ENCODE data around the gene MAPK1.
A peak's percentile ranks its signal among the peaks of the same experiment; 100 is the strongest.
"Not testable (repeated sequence)": the region's sequence is repeated elsewhere in the genome, so short reads cannot be mapped to it uniquely, and the experiment has no call there.

The MAPK1 gene

GRCh38 chr22:21845558-21846453 is 21.6 kb downstream of the MAPK1 start:
- no peak for FAIRE-seq

- no peak for FAIRE-seq
These were observed 24.5 kb downstream of the MAPK1 start for GRCh38 chr22:21842946-21843345.

GRCh38 chr22:21841422-21841821 is 26.0 kb downstream of the MAPK1 start:
- no peak for FAIRE-seq

GRCh38 chr22:21840236-21840823 is 27.1 kb downstream of the MAPK1 start:
- no peak for FAIRE-seq

- no peak for FAIRE-seq
These were observed 27.7 kb downstream of the MAPK1 start for GRCh38 chr22:21839765-21840140.

- not testable (repeated sequence) for FAIRE-seq
These were observed 28.2 kb downstream of the MAPK1 start for GRCh38 chr22:21839104-21839764.

- peak; percentile 17 for FAIRE-seq
These were observed 30.0 kb downstream of the MAPK1 start for GRCh38 chr22:21837248-21837979.

GRCh38 chr22:21836486-21836885 is 31.0 kb downstream of the MAPK1 start:
- not testable (repeated sequence) for FAIRE-seq

GRCh38 chr22:21835378-21835777 is 32.1 kb downstream of the MAPK1 start:
- FAIRE-seq = no peak

- FAIRE-seq = no peak
These were observed 32.6 kb downstream of the MAPK1 start for GRCh38 chr22:21834869-21835268.

- no peak for FAIRE-seq
These were observed 34.9 kb downstream of the MAPK1 start for GRCh38 chr22:21832291-21833290.

GRCh38 chr22:21829523-21829922 is 37.9 kb downstream of the MAPK1 start:
- no peak for FAIRE-seq

- FAIRE-seq = no peak
These were observed 39.2 kb downstream of the MAPK1 start for GRCh38 chr22:21828268-21828638.

GRCh38 chr22:21827628-21828267 is 39.7 kb downstream of the MAPK1 start:
- no peak for FAIRE-seq

- no peak for FAIRE-seq
These were observed 41.2 kb downstream of the MAPK1 start for GRCh38 chr22:21826204-21826603.

GRCh38 chr22:21824962-21825361 is 42.5 kb downstream of the MAPK1 start:
- FAIRE-seq = not testable (repeated sequence)

- no peak for FAIRE-seq
These were observed 43.0 kb downstream of the MAPK1 start for GRCh38 chr22:21824445-21824912.

- no peak for FAIRE-seq
These were observed 43.6 kb downstream of the MAPK1 start for GRCh38 chr22:21823740-21824444.

- FAIRE-seq = no peak
These were observed 48.2 kb downstream of the MAPK1 start for GRCh38 chr22:21819183-21819770.
